GM12878 (cell line): ENCODE results near the gene SLC2A4. TPM values are rescaled to one million over a fixed set of nuclear protein-coding genes. Genes with fewer than 3 reads are reported as not detected.

ENCODE experiments used
- ATAC-seq: fragments of 200-7000 bp; cut with Tn5 transposase; 3 replicates; pipeline ENCODE4 v1.9.1; 2020; ENCODE audit warnings: mild to moderate bottlenecking, moderate library complexity
- BruUV-seq: library from RNA; stranded (reverse); fragments of 400-500 nt; replicated peaks from 2 replicates; lab custom pipeline; 2021; lab: Mats Ljungman, UMichigan
- CTCF ChIA-PET: fragments of 300-600 bp; sonication (Branson Sonifier 250); formaldehyde crosslinking; extraction: SDS; loops from one replicate; lab custom pipeline; 2021; ENCODE audit warnings: inconsistent platforms; lab: Yijun Ruan, JAX
- POLR2A ChIA-PET: fragments of 350-600 bp; formaldehyde crosslinking; extraction: SDS; loops from one replicate; lab custom pipeline; 2021; ENCODE audit warnings: inconsistent platforms; lab: Charles Lee
- RAD21 ChIA-PET: fragments of 300-600 bp; sonication (Branson Sonifier 250); formaldehyde crosslinking; loops from one replicate; lab custom pipeline; 2023; ENCODE audit warnings: antibody characterized with exemption; ENCODE audit not compliant: unreplicated experiment; lab: Charles Lee
- SMC1A ChIA-PET: fragments of 300-600 bp; sonication (Branson Sonifier 250); formaldehyde crosslinking; loops from one replicate; lab custom pipeline; 2023; ENCODE audit not compliant: unreplicated experiment, uncharacterized antibody; lab: Charles Lee
- DNase-seq: peaks from one replicate; pipeline ENCODE4 v3.0.0-alpha.2; 2011; ENCODE audit warnings: low read depth, low spot score
- FAIRE-seq: peaks from 3 replicates; lab custom pipeline; 2011; peaks lifted over from hg19 to GRCh38; lab: Jason Lieb, UNC
- H2AFZ ChIP-seq: 2 replicates; pipeline ENCODE4 v1.6.0; 2011; ENCODE audit warnings: low read depth, low read length, control low read depth; ENCODE audit not compliant: control insufficient read depth
- H3K27ac ChIP-seq: 2 replicates; pipeline ENCODE4 v1.5.1; 2011; ENCODE audit warnings: control low read depth; ENCODE audit not compliant: control insufficient read depth, insufficient read depth
- H3K27me3 ChIP-seq, 2 experiments: replicated peaks in 1 of 2; 2 replicates each; pipeline versions ENCODE4 v1.6.0 to v1.6.1; 2011; ENCODE audit warnings: low read length in 1 of 2; ENCODE audit not compliant: control insufficient read depth in 2 of 2, insufficient read depth in 2 of 2
- H3K36me3 ChIP-seq, 2 experiments: 2 replicates each; pipeline ENCODE4 v1.5.1; 2011; ENCODE audit warnings: low read length in 1 of 2; ENCODE audit not compliant: control insufficient read depth in 2 of 2, insufficient read depth in 2 of 2
- H3K4me1 ChIP-seq: 2 replicates; pipeline ENCODE4 v1.6.1; 2011; ENCODE audit warnings: mild to moderate bottlenecking, low read length, moderate library complexity, mixed read lengths; ENCODE audit not compliant: control insufficient read depth, insufficient read depth
- H3K4me2 ChIP-seq: 2 replicates; pipeline ENCODE4 v1.6.0; 2011; ENCODE audit warnings: control low read depth; ENCODE audit not compliant: control insufficient read depth, insufficient read depth
- H3K4me3 ChIP-seq: fragments of 200-600 bp; sonication (generic); 2 replicates; pipeline ENCODE4 v1.5.1; 2016
- H3K79me2 ChIP-seq: 2 replicates; pipeline ENCODE4 v1.6.0; 2011; ENCODE audit warnings: low read length; ENCODE audit not compliant: control insufficient read depth, insufficient read depth
- H3K9ac ChIP-seq: 2 replicates; pipeline ENCODE4 v1.8.0; 2011; ENCODE audit warnings: low read length, control low read depth, mixed read lengths; ENCODE audit not compliant: control insufficient read depth, insufficient read depth
- H3K9me3 ChIP-seq: replicated peaks from 3 replicates; pipeline ENCODE4 v1.5.1; 2011; ENCODE audit warnings: mild to moderate bottlenecking, low read length; ENCODE audit not compliant: control insufficient read depth, insufficient read depth
- H4K20me1 ChIP-seq: 2 replicates; pipeline ENCODE4 v1.6.0; 2011; ENCODE audit not compliant: control insufficient read depth, insufficient read depth
- E4F1 ChIP-seq: fragments of 450-650 bp; IDR thresholded peaks from 2 replicates; pipeline ENCODE4 v1.6.1; 2018; ENCODE audit warnings: borderline replicate concordance, mild to moderate bottlenecking; ENCODE audit not compliant: partially characterized antibody
- EP300 ChIP-seq, 2 experiments: fragments of 150-350 bp in 1 of 2; IDR thresholded peaks; 2 replicates each; pipeline ENCODE4 v1.6.1; 2011 to 2012; ENCODE audit warnings: low read depth in 2 of 2, low read length in 2 of 2, borderline replicate concordance in 1 of 2, improper control_type of control experiment in 1 of 2, inconsistent platforms in 1 of 2; ENCODE audit not compliant: control insufficient read depth in 1 of 2
- FOXK2 ChIP-seq: fragments of 450-650 bp; IDR thresholded peaks from 2 replicates; pipeline ENCODE4 v1.6.1; 2017; ENCODE audit warnings: mild to moderate bottlenecking, moderate library complexity
- NR2C2 ChIP-seq: IDR thresholded peaks from 2 replicates; pipeline ENCODE4 v1.6.1; 2011; ENCODE audit warnings: borderline replicate concordance, low read depth; ENCODE audit not compliant: control insufficient read depth, insufficient read length
- SREBF1 ChIP-seq: IDR thresholded peaks from 2 replicates; pipeline ENCODE4 v1.6.1; 2012; ENCODE audit warnings: mild to moderate bottlenecking, low read length
- ZBTB33 ChIP-seq: fragments of 450-650 bp; IDR thresholded peaks from 2 replicates; pipeline ENCODE4 v1.6.1; 2017; ENCODE audit warnings: mild to moderate bottlenecking
- WGBS: methylation state at CpG from one replicate; pipeline ENCODE4 v1.1.6; 2016; ENCODE audit warnings: low lambda C conversion rate; ENCODE audit not compliant: insufficient replicate concordance, insufficient coverage; ENCODE audit errors: missing lambda C conversion rate; 5-methylcytosine and 5-hydroxymethylcytosine counted together
- in situ Hi-C: fragments of 300-500 bp; cut with MboI; formaldehyde crosslinking; loops from 9 replicates; pipeline ENCODE4 v1.14.3; 2018; ENCODE audit warnings: mixed read lengths
- intact Hi-C: fragments of 100-400 bp; cut with micrococcal nuclease; formaldehyde crosslinking; loops from one replicate; pipeline ENCODE4 v1.14.2; 2022; ENCODE audit not compliant: unreplicated experiment
- polyA plus RNA-seq, 11 experiments: library from polyadenylated mRNA; depleted of rRNA in 4 of 11; unstranded in 6 of 11; stranded (reverse) in 5 of 11; fragments of >200 nt; fragmentation: Nextera tagmentation in 4 of 11; fragmentation: Illumina TruSeq in 1 of 11; extraction: Ambion mirVana in 4 of 11; extraction: Trizol in 1 of 11; gene quantifications; 1 replicate in 1 of 11; 2 replicates in 10 of 11; pipeline versions ENCODE4 v1.2.1 to v1.2.3, GENCODE V29; 2011 to 2016; ENCODE audit warnings: inconsistent platforms in 2 of 11, missing spikeins in 2 of 11, low read depth in 1 of 11
- total RNA-seq, 4 experiments: library from RNA; depleted of rRNA in 3 of 4; stranded (reverse); fragments of >200 nt in 3 of 4; fragmentation: Illumina TruSeq in 1 of 4; extraction: Trizol in 1 of 4; gene quantifications; 2 replicates each; pipeline versions ENCODE4 v1.2.1 to v1.2.3, GENCODE V29; 2013 to 2021
- TF ChIP-seq, protein P1 (sequence below): fragments of 450-650 bp; IDR thresholded peaks from 2 replicates; pipeline ENCODE4 v1.6.1; 2014; ENCODE audit warnings: mild to moderate bottlenecking

Gene SLC2A4
- total and polyA plus RNA-seq, 10 of the 15 experiments (the other 5 are each of a cell fraction or from before 2014, with no cell fraction given), result 0.03 to 0.23 (median 0.04) TPM; not detected in 4

DNA sequence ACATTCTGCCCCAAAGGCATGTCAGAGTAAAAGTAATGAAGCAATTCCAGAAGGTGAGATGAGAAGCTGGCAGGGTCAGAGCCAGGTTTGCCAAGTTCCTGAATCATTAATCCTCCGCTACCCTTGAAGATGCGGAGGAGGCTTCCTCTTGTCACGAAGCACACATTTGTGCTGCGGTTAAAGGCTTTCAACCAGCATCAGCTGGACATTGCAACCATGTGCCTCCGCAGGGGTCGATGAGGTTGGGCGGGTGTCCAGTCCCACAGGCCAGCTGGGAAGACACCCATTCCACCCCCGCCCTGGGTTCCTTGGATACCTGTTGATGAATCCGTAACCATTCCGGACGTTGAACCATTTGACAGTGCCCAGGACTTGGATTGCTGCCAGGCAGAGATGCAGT lies 11.6 kb downstream of the SLC2A4 start (continued):
- TF ChIP-seq E4F1 (no peak), SREBF1 (no peak), EP300 (IDR thresholded peaks at IDR 0.05; ENCODE audit: borderline replicate concordance in 1 of 2, control insufficient read depth in 1 of 2, low read depth in 2 of 2, low read length in 2 of 2) (no peak), NR2C2 (no peak)
- TF ChIP-seq, protein P1, sequence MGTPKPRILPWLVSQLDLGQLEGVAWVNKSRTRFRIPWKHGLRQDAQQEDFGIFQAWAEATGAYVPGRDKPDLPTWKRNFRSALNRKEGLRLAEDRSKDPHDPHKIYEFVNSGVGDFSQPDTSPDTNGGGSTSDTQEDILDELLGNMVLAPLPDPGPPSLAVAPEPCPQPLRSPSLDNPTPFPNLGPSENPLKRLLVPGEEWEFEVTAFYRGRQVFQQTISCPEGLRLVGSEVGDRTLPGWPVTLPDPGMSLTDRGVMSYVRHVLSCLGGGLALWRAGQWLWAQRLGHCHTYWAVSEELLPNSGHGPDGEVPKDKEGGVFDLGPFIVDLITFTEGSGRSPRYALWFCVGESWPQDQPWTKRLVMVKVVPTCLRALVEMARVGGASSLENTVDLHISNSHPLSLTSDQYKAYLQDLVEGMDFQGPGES, result no peak

DNA sequence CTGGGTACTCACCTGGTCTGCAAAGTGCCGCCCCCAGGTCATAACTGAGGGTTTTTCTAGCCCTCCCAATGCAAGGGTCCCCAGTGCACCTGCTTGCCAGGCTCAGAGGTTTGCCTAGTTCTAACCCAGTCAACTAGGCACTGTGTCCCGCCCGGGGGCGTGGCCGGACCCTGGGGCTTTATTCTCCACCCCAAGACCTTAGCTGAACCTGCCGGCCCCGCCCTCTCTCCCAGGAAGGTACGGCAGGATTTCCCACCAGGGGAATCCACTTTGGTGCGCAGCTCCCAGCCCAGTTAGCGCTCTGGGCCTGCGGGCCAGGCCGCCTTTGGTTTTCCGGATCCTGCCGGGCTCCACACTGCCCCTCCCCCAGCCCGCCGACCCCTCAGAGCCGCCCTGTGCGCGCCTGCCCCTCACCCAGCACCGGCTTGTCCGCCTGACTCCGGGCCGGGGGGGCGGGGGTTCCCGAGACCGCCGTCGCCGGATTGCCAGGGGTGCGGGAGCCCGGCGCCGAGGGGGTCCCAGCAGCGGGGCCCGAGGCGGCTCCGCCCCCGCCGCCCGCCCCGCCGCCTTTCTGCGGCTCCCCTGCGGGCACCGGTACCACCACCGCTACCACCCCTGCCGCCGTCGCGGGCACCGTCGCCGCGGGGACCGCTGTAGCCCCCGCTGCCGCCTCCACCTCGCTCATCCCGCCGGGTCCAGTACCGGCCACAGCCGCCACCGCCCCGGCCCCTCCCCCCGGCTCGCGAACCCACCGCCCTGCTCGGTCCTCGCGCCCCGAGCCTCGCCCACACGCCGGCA lies 12.5 kb downstream of the SLC2A4 start:
- DNase-seq (no peak), ATAC-seq (no peak), FAIRE-seq (no peak)
- intact Hi-C loops (no loop called here), in situ Hi-C loops (no loop called here)
- CTCF ChIA-PET, result interaction anchor here (2.6 kb wide), 1 partner anchor 248 kb away, joined by 8 read pairs; no protein-coding TSS in a partner anchor
- peaks cover 3% of the 10 kb centered on the region for H3K4me1 ChIP-seq
- no peak overlapping the region for H3K4me2 ChIP-seq
- WGBS, result 19% methylated on average over 14 of the region's 75 CpGs
- peaks cover 3 to 5% of the 10 kb centered on the region in 2 experiments for H3K27me3 ChIP-seq
- SMC1A ChIA-PET, result interaction anchor here (0.9 kb wide), 1 partner anchor 73 kb away, joined by 3 read pairs; no protein-coding TSS in a partner anchor
- RAD21 ChIA-PET, result no interaction called here
- H3K9ac ChIP-seq, result no peak overlapping the region
- no peak overlapping the region for H3K4me3 ChIP-seq
- POLR2A ChIA-PET, result no interaction called here
- no peaks in the 10 kb centered on the region for H3K79me2 ChIP-seq
- no peaks in the 10 kb centered on the region for H4K20me1 ChIP-seq
- TF ChIP-seq FOXK2, result no peak
- no peak for TF ChIP-seq NR2C2
- TF ChIP-seq ZBTB33, result no peak
- H2AFZ ChIP-seq, result no peak overlapping the region
- no peaks in the 10 kb centered on the region for H3K9me3 ChIP-seq
- no TSS peak for BruUV-seq
- no peak overlapping the region for H3K27ac ChIP-seq
- H3K36me3 ChIP-seq, result no peaks in the 10 kb centered on the region
